Bone marrow (tissue), 2 donors: Measurements from ENCODE around the gene AQP12B.

Experiments used
- DNase-seq, 2 donors: peaks; one replicate each; lab custom pipeline; 2025; lab: John Stamatoyannopoulos, UW

The AQP12B gene

GRCh38 chr2:240647503-240648154, 35.1 kb downstream of the AQP12B start:
- DNase-seq = no peak

GRCh38 chr2:240646900-240647502, 35.7 kb downstream of the AQP12B start:
- DNase-seq = no peak

DNA sequence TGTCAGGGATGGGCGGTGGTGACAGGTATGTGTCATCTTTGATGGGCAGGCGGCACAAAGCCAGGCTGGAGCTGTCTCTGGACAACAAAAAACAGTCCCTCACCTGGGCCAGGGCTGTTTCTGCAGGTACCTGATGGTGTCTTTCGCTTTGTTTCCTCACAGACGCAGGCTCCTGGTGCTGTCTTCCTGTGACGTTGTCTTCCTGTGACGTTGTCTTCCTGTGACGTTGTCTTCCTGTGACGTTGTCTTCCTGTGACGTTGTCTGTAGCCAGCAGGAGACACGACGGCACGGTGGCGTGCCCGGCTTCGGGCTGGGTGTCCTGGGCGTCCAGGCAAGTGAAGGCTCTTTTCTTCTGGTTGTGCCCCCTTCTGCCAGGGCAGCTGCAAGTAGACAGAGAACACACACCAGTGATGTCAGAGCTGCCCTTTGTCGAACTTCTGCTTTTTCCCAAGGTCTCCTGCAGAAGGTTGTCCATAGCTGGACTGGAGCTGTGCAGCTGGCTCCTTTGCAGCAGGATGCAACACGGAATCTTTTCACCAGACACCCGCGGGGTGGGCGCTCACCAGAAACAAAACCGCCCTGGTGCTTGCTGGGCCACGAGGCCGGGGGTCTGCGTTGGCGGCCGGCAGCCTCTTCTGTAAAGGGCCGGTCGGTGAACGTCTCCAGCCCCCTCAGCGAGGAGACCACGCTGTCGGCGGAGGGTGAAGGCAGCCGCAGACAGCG, 36.3 kb downstream of the AQP12B start:
- DNase-seq = no peak

DNA sequence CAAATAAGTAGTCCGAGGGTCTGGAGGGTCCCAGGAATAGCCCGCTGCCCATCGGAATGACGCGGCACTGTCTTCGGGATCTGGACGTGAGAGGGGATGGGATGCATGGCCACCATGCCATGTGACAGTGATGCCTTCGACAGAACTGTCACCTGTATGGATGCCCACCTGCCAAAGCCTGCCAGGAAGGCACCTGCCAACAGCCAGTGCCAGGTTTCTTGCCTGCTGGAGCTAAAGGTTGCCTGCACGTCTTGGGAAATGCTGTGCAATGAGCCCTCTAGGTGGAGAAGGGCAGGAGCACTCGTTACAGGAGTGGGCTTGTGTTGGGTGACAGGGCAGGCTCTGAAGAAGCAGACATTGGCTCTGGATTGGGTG, 36.9 kb downstream of the AQP12B start:
- DNase-seq = no peak

GRCh38 chr2:240645346-240645745, 37.3 kb downstream of the AQP12B start:
- DNase-seq = no peak

DNA sequence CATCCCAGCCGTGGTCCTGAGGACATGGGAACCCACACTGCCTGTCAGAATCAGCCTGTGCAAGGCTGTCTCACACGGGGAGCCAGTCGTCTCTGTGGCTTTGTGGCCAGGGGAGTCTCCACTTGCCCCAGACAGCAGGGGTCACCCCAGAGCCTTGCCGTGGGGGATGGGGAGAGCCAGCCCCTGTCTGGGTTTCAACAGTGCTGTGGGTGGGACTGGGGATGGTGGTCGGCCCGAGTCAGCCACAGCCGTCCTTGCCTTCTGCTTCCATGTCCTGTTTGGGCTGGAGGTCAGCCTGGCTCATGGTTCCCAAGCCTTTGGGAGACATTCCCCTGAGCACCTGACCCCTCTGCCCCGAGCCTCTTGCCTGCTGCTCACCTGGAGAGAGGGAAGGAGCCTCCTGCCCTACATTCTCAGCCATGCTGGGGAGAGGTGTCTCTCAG, 37.8 kb downstream of the AQP12B start:
- no peak for DNase-seq

DNA sequence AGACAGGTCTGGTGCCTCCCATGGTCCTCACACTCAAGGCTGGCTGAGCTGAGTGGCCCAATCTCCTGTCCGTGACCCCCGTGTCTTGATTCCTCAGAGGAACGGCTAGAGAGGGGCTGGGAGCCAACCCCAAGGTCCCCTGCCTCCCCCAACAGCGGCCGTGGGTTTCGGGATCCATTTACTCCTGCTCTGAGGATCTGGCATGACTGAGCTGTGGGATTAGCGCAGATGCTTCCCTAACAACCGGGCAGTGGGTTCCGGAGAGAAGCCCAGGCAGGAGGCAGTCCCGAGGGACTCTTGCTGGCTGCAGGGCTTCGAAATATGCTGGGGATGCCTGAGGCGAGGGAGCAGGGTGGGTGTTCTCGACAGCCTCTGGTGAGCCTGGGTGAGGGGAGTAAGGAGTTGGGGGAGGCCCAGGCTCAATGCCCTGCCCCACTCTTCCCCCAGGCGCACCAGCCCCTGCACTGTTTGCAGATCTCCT, 38.5 kb downstream of the AQP12B start:
- DNase-seq = no peak

GRCh38 chr2:240643811-240644150, 38.9 kb downstream of the AQP12B start:
- no peak for DNase-seq

GRCh38 chr2:240643093-240643810, 39.4 kb downstream of the AQP12B start:
- no peak for DNase-seq

GRCh38 chr2:240642806-240643092, 39.9 kb downstream of the AQP12B start:
- no peak for DNase-seq

DNA sequence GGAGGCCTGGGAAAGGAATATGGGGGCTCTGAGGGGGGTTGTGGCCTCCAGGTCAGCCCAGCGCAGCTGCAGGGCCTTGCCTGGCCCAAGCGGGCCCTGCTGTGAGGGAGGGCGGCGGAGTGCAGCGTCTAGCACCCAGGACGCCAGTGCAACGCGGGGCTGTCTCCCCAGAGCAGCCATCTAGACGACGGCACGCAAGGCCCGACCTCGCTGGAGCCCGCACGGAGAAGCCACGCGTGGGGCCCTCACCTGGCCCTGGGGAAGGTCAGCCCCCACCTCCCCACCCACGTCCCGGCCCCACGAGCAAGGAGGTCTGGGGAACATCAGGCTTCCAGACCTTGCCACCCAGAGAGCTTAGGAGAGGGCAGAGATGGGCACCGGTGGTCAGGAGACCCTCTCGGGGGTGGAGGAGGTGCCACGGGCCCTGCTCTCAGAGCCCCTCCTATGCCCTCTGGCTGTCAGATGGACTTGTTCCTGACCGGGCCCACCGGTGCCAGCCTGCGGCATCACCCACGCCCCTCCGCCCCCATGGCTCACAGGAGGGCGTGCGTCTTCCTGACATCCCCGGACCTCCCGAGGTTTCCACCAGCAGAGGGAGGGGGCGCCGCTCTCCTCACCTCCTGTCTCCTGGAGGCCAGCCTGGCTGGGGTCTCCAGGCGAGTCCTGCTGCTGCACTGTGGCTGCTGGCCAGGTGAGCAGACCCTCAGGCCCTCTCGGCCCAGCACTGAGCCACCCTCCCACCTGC, 40.5 kb downstream of the AQP12B start:
- no peak for DNase-seq

GRCh38 chr2:240640939-240641338, 41.7 kb downstream of the AQP12B start:
- no peak for DNase-seq

DNA sequence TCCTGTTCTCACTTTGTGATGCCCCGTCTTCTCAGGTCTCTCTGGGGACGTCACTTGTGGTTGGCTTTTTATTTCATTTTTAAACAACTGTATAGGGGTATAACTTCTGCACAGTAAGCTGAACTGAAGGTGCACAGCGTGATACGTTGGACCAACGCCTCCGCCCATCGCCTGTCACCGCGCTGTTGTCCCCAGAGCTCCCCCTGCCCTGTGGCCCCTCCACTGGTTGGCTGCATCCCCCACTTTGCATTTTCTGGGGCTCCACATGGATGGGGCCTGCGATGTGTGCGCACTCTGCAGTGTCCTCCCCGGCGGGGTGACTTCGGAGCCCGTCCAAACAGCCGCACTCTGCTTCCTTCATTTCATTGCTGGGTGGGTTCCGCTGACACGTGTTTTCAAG, 43.1 kb downstream of the AQP12B start:
- no peak for DNase-seq

DNA sequence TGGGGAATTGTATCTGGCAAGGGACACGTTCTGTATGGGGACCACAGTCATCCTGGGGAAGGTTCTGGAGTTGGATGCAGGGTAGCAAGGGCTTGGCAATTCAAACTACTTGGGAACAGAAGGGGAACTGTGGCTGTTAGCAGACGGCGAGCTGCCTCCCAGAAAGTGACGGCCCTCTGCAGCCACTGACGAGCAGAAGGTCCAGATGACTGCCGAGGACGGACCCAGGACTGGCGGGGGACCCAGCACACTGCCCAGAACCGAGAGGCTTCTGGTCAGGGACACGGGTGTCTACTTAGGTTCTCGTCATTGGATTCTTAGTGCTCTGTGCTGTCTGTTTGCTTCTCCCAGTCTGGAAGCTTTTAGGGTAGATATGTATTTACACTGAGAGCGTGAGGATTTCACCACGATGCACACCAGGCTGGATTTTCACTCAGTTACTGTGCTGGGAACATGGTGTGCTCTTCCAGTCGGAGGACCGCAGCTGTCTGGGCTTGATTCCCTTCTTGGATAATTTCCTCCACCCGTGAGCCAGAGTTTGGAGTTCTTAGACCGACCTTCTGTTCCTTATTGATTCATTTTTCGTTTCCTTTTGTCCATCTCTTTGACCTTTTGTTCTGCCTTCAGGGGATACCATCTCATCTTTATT, 44.0 kb downstream of the AQP12B start:
- DNase-seq = no peak

- no peak for DNase-seq
Observed at GRCh38 chr2:240637901-240638345, 44.8 kb downstream of the AQP12B start.

GRCh38 chr2:240637116-240637900, 45.4 kb downstream of the AQP12B start:
- DNase-seq = no peak

DNA sequence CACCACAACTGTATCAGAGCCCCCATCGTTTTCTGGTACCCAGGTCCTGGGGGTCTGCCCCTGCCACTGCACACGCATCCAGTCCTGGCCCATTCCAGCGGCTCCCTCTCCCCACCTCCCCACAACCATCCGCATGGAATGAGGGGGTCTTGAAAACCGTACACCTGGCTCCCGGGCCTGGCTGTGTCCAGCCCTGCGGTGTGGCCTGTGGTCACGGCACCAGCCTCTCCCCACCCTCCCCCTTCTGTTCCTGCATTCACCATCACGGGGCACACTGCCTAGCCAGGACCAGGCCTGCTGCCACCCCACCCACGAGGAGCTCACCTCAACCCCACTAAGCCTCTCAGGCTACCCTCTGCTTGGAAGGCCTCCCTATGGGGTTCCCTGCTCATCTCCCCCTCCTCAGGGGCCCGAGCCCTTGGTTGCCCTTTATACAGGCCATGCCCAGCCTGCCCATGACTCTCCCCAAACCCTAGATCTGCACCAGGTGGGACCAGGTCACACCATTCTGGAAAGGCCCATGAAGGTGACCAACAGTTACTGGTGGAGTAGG, 46.0 kb downstream of the AQP12B start:
- DNase-seq = no peak

- DNase-seq = no peak
Observed at GRCh38 chr2:240635998-240636547, 46.6 kb downstream of the AQP12B start.

- DNase-seq = no peak
Observed at GRCh38 chr2:240635121-240635997, 47.3 kb downstream of the AQP12B start.
